SHP77 treated with DMSO at 0.1 percent for 48 hours (cell line): ENCODE results near the gene FAM20B.
A peak's percentile ranks its signal among the peaks of the same experiment; 100 is the strongest.
"Not testable (repeated sequence)": the region's sequence is repeated elsewhere in the genome, so short reads cannot be mapped to it uniquely, and the experiment has no call there.

Experiments
- DNase-seq: peaks from one replicate; lab custom pipeline; 2025; lab: John Stamatoyannopoulos, UW

Gene FAM20B

GRCh38 chr1:179025125-179025974, at the start of gene FAM20B:
Gene FAM20B (plus strand): TSS chr1:179025894. CDS start chr1:179043848, 17,954 bp downstream.
- peak; percentile 66 for DNase-seq

- DNase-seq = no peak
Observed at GRCh38 chr1:178976541-178976940, 49.2 kb upstream of the FAM20B start.

- no peak for DNase-seq
Observed at GRCh38 chr1:178986204-178986603, 39.5 kb upstream of the FAM20B start.

GRCh38 chr1:178988198-178988597, 37.5 kb upstream of the FAM20B start:
- DNase-seq = not testable (repeated sequence)

- DNase-seq = no peak
Observed at GRCh38 chr1:178993559-178993958, 32.1 kb upstream of the FAM20B start.

GRCh38 chr1:178997428-178997827, 28.3 kb upstream of the FAM20B start:
- no peak for DNase-seq

GRCh38 chr1:178998295-178998694, 27.4 kb upstream of the FAM20B start:
- no peak for DNase-seq

GRCh38 chr1:178999061-178999460, 26.6 kb upstream of the FAM20B start:
- no peak for DNase-seq

GRCh38 chr1:179001451-179001850, 24.2 kb upstream of the FAM20B start:
- no peak for DNase-seq

- not testable (repeated sequence) for DNase-seq
Observed at GRCh38 chr1:179002064-179002463, 23.6 kb upstream of the FAM20B start.

GRCh38 chr1:179002552-179003345, 22.9 kb upstream of the FAM20B start:
- DNase-seq = peak; percentile 70

- DNase-seq = no peak
Observed at GRCh38 chr1:179003512-179004066, 22.1 kb upstream of the FAM20B start.

- DNase-seq = no peak
Observed at GRCh38 chr1:179007233-179007632, 18.5 kb upstream of the FAM20B start.

- DNase-seq = no peak
Observed at GRCh38 chr1:179010671-179011070, 15.0 kb upstream of the FAM20B start.

GRCh38 chr1:179012038-179012437, 13.7 kb upstream of the FAM20B start:
- no peak for DNase-seq

GRCh38 chr1:179014123-179014522, 11.6 kb upstream of the FAM20B start:
- DNase-seq = no peak

- DNase-seq = no peak
Observed at GRCh38 chr1:179015396-179015795, 10.3 kb upstream of the FAM20B start.

- DNase-seq = no peak
Observed at GRCh38 chr1:179016706-179017382, 8.8 kb upstream of the FAM20B start.

GRCh38 chr1:179017383-179018326, 8.0 kb upstream of the FAM20B start:
- DNase-seq = no peak

GRCh38 chr1:179021873-179022272, 3.8 kb upstream of the FAM20B start:
- DNase-seq = peak; percentile 64
